ENCODE results near the gene BCAP31.
"Not testable (repeated sequence)": the region's sequence is repeated elsewhere in the genome, so short reads cannot be mapped to it uniquely, and the experiment has no call there.

GRCh38 chrX:153749017-153749416 is 24.8 kb upstream of the BCAP31 start:
- TF ChIP-seq CTCF, POLR2A (IDR thresholded peaks at IDR 0.05): not testable (repeated sequence)
